Mucosa of rectum (tissue), 2 donors: Measurements from ENCODE around the gene TREML4.

Source experiments
- H3K27ac ChIP-seq, 2 donors: one replicate each; pipeline ENCODE4 v1.7.0; 2013; ENCODE audit warnings: inconsistent platforms in 2 of 2, low read depth in 2 of 2, low read length in 2 of 2
- H3K27me3 ChIP-seq, 2 donors: one replicate each; pipeline ENCODE4 v1.7.0; 2013; ENCODE audit warnings: low read length in 2 of 2; ENCODE audit not compliant: control insufficient read depth in 2 of 2, insufficient read depth in 2 of 2
- H3K36me3 ChIP-seq, 2 donors: one replicate each; pipeline ENCODE4 v1.7.0; 2013; ENCODE audit warnings: low read length in 2 of 2; ENCODE audit not compliant: control insufficient read depth in 2 of 2, insufficient read depth in 2 of 2
- H3K4me1 ChIP-seq, 2 donors: one replicate each; pipeline ENCODE4 v1.7.0; 2013; ENCODE audit warnings: low read length in 2 of 2, mild to moderate bottlenecking in 1 of 2; ENCODE audit not compliant: control insufficient read depth in 2 of 2, insufficient read depth in 2 of 2
- H3K4me3 ChIP-seq, 2 donors: one replicate each; pipeline ENCODE4 v1.7.0; 2013; ENCODE audit warnings: low read length in 2 of 2
- H3K9ac ChIP-seq, 2 donors: one replicate each; pipeline ENCODE4 v1.7.0; 2013; ENCODE audit warnings: low read length in 2 of 2, low read depth in 1 of 2, mild to moderate bottlenecking in 1 of 2
- H3K9me3 ChIP-seq, 2 donors: one replicate each; pipeline ENCODE4 v1.7.0; 2013; ENCODE audit warnings: low read length in 2 of 2; ENCODE audit not compliant: control insufficient read depth in 2 of 2
- donor health status: healthy.
- donor health status: Normal muscosa, but diverticular disease.

Gene TREML4

DNA sequence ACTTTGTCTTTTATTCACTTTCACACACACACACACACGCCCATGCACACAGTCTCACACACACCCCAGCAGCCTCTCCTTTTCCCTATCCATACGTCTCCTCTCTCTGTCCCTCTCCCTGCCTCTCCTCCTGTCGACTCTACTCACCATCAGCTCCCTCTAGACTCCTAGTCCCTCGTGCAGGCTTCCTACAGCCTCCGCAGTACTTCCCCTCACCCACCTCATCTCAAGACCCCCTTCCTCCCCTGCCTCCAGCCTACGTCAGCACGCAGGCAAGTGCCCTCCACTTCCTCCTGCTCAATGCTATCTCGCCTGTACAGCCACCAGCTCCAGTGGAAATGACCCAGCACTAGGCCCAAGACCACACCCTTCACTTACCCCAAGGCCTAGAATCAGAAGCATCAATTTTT, 26.4 kb upstream of the TREML4 start:
- Histone ChIP-seq H3K36me3 (no peaks in the 10 kb centered on the region), H3K9me3 (no peaks in the 10 kb centered on the region), H3K4me3 (no peak overlapping the region), H3K4me1 (peaks cover 6 to 9% of the 10 kb centered on the region in 2 donors), H3K27me3 (peaks cover 0 to 4% of the 10 kb centered on the region in 2 donors), H3K27ac (no peak overlapping the region), H3K9ac (no peak overlapping the region)

DNA sequence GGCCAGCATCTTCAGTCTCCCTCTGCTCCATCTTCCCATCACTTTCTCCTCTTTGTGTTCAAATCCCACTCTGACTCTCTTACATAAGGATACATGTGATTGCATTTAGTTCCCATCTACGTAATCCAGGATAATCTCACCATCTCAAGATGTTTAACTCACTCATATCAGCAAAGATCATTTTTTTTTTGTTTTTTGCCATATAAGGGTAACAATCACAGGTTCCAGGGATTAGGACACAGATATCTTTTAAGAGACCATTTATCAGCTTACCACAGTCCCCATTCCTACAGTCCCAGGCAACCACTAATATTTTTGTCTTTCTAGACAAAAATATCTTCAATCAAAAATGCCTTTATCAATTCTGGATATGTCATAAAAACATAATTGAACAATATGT, 24.0 kb upstream of the TREML4 start:
- Histone ChIP-seq H3K4me1 (peaks cover 6 to 9% of the 10 kb centered on the region in 2 donors), H3K36me3 (no peaks in the 10 kb centered on the region), H3K27ac (no peak overlapping the region), H3K9ac (no peak overlapping the region), H3K9me3 (no peaks in the 10 kb centered on the region), H3K4me3 (no peak overlapping the region), H3K27me3 (no peaks in the 10 kb centered on the region)

DNA sequence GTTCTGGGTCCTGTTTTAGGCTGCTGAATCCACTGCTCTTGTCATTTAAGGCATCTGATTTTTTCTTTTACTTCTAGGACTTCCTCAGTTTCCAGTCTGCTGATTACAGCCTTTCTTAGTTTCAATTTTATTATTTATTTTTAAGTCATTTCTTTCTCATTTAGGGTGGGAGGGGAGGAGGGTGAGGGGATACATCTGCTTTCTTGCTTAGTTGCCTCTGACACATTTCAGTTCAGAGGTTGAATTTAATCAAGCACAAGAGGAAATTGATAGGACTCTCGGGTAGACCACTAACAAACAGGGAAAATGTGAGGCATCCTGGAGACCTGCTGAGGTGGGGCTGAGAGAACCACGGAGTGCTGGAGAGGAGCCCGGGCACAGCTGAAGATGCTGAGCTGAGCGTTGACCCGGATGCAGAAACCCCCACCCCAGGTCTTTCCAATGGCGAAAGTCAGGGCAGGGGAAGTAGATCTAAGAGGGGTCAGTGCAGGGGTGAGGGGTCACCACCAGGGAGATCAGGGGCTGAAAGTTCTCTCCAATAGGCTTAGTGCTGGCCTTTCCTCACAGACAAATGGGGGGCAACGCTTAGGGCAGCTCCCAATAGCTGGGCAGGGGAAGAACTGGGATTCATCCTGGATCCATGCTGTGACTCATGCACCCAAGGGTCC, 19.6 kb upstream of the TREML4 start:
- H3K9me3 ChIP-seq: no peaks in the 10 kb centered on the region
- H3K4me3 ChIP-seq: no peak overlapping the region
- H3K36me3 ChIP-seq: no peaks in the 10 kb centered on the region
- no peaks in the 10 kb centered on the region for H3K4me1 ChIP-seq
- no peak overlapping the region for H3K27ac ChIP-seq
- peaks cover 0 to 2% of the 10 kb centered on the region in 2 donors for H3K27me3 ChIP-seq
- H3K9ac ChIP-seq: no peak overlapping the region

DNA sequence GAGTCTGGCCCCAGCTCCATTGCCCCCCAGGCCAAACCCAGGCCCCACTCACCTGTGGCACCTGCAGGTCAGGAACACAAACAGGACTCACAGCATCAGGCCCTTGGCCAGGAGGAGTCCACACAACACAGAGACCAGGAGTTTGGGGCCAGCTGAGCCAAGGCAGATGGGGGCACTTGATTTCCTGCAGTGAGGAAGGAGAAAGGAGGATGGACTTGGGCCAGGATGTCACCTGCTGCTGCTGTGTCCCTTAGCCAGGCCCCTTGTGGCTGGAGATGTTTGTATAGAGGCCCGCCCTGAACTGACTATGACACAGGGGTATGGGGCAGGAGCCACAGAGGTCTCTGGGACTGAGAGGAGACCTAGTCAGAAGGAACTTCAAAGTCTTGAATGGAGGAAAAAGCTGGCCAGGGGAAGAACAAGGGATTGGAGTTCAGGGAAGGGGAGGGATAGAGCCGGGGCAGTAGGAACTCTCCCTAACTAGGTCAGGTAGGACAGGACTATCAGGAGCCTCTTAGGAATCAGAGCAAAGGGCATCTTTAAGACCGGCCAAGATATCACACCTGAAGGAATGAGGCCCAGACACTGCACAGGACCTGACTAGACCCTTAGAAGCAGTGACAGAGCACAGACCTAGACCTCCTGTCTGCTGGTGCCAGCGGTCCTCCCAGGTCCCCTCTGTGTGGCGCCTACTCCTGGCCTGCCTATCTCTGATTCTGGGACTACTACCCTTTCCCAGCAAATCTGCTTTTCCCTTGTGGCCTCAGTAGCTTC, 18.4 kb upstream of the TREML4 start:
- Histone ChIP-seq H3K4me1 (no peaks in the 10 kb centered on the region), H3K9me3 (peaks cover 0 to under 1% of the 10 kb centered on the region in 2 donors), H3K4me3 (no peak overlapping the region), H3K36me3 (no peaks in the 10 kb centered on the region), H3K27ac (no peak overlapping the region), H3K9ac (no peak overlapping the region), H3K27me3 (peaks cover 0 to 2% of the 10 kb centered on the region in 2 donors)

DNA sequence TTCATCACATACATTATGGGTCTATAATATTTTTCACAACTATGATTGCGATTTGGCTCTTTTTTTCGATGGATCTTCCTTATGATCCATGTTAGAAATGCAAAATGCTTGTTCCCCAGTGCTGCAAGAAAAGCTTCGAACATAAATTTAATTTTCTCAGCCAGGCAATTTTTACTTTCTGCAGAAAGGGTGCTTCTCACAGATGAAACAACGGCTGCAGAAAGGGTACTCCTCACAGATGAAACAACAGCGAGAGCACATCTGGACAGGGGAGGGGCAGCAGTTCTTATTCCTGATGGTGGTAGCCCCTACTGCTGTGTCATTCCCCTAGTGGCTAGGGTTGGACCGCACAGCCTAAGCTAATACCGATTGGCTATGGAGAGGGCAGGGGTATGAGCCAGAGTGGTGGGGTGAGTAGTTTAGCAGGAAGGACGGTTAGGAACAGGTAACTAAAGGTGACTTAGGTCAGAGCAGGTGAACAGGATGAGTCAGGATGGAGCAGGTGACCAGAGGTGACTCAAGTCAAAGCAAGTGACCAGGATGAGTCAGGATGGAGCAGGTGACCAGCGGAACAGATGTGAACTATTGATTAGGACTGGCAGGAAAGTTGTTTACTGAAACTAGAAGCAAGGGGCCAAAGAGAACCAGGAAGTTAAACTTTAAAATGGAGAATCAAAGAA, 13.4 kb upstream of the TREML4 start:
- no peak overlapping the region for H3K9ac ChIP-seq
- H3K27ac ChIP-seq: no peak overlapping the region
- peaks cover 0 to 3% of the 10 kb centered on the region in 2 donors for H3K9me3 ChIP-seq
- no peaks in the 10 kb centered on the region for H3K4me1 ChIP-seq
- H3K27me3 ChIP-seq: peaks cover 0 to 2% of the 10 kb centered on the region in 2 donors
- H3K36me3 ChIP-seq: no peaks in the 10 kb centered on the region
- H3K4me3 ChIP-seq: no peak overlapping the region

DNA sequence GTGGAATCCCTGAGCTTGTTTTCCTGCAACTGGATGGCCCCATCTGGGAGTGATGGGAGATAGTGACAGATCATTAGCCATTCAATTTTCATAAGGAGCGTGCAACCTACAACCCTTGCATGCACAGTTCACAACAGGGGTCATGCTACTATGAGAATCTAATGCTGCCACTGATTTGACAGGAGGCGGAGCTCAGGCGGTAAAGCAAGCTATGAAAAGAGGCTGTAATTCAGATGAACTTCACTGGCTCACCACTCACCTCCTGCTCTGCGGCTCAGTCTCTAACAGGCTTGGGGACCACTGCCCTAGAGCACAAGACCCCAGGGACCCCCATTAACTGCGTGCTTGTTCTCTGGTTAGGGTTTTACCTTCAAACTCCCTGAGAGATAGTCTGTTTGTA, 12.4 kb upstream of the TREML4 start:
- Histone ChIP-seq H3K27me3 (peaks cover 0 to 2% of the 10 kb centered on the region in 2 donors), H3K4me3 (no peak overlapping the region), H3K9ac (no peak overlapping the region), H3K36me3 (no peaks in the 10 kb centered on the region), H3K9me3 (peaks cover 3 to 5% of the 10 kb centered on the region in 2 donors), H3K27ac (no peak overlapping the region), H3K4me1 (no peaks in the 10 kb centered on the region)

DNA sequence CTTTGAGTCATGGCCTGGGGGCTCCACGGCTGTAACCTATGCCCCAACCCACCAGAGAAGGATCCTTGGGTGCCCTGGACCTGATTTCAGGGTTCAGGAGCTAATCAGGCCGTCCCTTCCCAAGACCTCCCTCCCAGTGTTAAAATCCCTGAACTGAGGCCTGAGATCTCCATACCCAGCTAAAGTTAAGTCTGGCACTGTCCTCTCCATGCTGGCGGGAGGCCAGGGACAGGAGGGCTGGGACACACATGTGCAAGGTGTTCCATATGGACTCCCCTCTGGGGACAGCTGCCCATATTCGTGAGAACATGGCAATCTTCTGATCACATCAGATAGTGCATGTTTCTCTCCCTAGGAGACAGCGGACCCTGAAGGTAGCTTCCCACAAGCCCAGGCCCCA, 11.5 kb upstream of the TREML4 start:
- no peak overlapping the region for H3K27ac ChIP-seq
- H3K9me3 ChIP-seq: peaks cover 3 to 5% of the 10 kb centered on the region in 2 donors

DNA sequence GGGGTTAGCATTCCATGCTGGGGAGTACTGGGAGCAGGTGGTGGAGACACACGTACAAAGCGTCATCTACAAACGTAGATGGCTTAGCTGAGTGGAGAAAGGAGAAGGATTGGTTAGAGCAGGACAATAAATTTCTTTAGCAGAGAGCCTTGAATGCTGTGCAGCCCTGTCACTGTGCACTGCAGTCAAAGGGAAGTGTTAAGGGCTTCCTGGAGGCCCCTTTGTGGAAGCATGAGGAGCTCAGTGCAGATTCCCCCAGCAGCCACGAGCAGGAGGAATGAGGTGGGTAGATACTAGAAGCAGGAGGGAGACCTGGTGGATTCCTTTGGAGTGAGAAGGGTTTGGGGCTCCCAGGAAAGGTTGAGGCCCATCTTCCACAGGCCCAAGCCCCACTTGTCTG, 6.1 kb upstream of the TREML4 start:
- peaks cover 0 to 7% of the 10 kb centered on the region in 2 donors for H3K27me3 ChIP-seq
- H3K9me3 ChIP-seq: peaks cover 0 to 5% of the 10 kb centered on the region in 2 donors
- no peak overlapping the region for H3K27ac ChIP-seq
- no peaks in the 10 kb centered on the region for H3K4me1 ChIP-seq
- H3K4me3 ChIP-seq: no peak overlapping the region
- no peaks in the 10 kb centered on the region for H3K36me3 ChIP-seq
- no peak overlapping the region for H3K9ac ChIP-seq

More for the DNA sequence above, 11.5 kb upstream of the TREML4 start:
- Histone ChIP-seq H3K36me3 (no peaks in the 10 kb centered on the region), H3K4me3 (no peak overlapping the region), H3K27me3 (peaks cover 0 to 2% of the 10 kb centered on the region in 2 donors), H3K4me1 (no peaks in the 10 kb centered on the region), H3K9ac (no peak overlapping the region)

DNA sequence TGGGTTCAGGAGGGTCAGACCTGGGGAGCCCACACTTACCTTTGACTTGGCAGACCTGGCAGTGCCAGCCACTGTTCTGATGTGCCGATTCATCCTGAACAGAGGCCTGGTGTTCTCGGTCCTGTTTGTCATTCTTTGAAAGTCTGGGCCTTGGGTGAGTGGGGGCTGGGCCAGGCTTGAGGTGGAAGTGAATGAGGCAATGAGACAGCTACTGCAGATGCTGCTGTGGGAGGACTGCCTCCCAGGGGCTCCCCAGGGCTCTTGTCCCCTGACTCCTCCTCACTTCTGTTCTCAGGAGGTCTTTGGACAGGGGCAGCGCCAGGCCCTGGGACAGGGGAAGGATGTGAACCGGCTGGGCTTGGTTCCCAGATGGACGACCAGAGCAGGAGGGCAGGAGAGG, 5.6 kb upstream of the TREML4 start:
- Histone ChIP-seq H3K4me3 (no peak overlapping the region), H3K27ac (no peak overlapping the region), H3K27me3 (peaks cover 0 to 8% of the 10 kb centered on the region in 2 donors), H3K9me3 (peaks cover 0 to 5% of the 10 kb centered on the region in 2 donors), H3K36me3 (no peaks in the 10 kb centered on the region), H3K9ac (no peak overlapping the region), H3K4me1 (no peaks in the 10 kb centered on the region)

DNA sequence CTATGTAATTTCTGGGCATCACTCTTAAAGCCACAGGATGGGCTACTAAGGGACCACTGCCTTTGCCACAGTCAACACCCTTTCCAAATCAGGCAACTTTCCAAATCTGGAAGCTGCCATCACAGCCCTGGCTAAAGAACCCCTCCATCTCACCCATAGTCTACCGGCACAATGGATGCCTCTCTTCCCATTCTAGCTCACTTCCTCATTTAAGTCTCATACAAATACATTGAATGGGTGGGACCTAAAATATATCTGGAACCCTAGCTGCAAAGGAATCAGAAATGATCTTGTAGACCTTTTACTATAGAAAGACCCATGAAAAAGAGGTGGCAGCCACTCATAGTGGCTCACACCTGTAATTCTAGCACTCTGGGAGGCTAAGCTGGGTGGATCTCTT, 3.3 kb upstream of the TREML4 start:
- H3K4me1 ChIP-seq: no peaks in the 10 kb centered on the region
- no peak overlapping the region for H3K4me3 ChIP-seq
- no peak overlapping the region for H3K9ac ChIP-seq
- no peak overlapping the region for H3K27ac ChIP-seq
- H3K9me3 ChIP-seq: peaks cover 0 to 5% of the 10 kb centered on the region in 2 donors
- peaks cover 3 to 12% of the 10 kb centered on the region in 2 donors for H3K27me3 ChIP-seq
- no peaks in the 10 kb centered on the region for H3K36me3 ChIP-seq
